MCF 10A (cell line): Measurements from ENCODE around the gene CRYBG2. TPM values are rescaled to one million over a fixed set of nuclear protein-coding genes. Genes with fewer than 3 reads are reported as not detected.

ENCODE experiments used
- BruUV-seq: library from RNA; stranded (reverse); fragments of 400-500 nt; replicated peaks from 2 replicates; lab custom pipeline; 2021; lab: Mats Ljungman, UMichigan
- CTCF ChIA-PET: fragments of 300-600 bp; sonication (Branson Sonifier 250); formaldehyde crosslinking; extraction: SDS; loops from one replicate; lab custom pipeline; 2021; ENCODE audit warnings: antibody characterized with exemption, inconsistent platforms; lab: Yijun Ruan, JAX
- POLR2A ChIA-PET: fragments of 300-600, 350-650 bp; sonication (Branson Sonifier 250); formaldehyde crosslinking; extraction: SDS; loops from one replicate; lab custom pipeline; 2020; ENCODE audit warnings: antibody characterized with exemption, inconsistent platforms; lab: Yijun Ruan, JAX
- DNase-seq: peaks from one replicate; pipeline ENCODE4 v3.0.0-alpha.2; 2018; ENCODE audit not compliant: unreplicated experiment
- H3K27ac Mint-ChIP-seq: one replicate; pipeline ENCODE4 v1.8.0; 2022; ENCODE audit warnings: mild to moderate bottlenecking, low read depth, mixed read lengths; ENCODE audit not compliant: unreplicated experiment
- H3K27me3 Mint-ChIP-seq: one replicate; pipeline ENCODE4 v1.8.0; 2022; ENCODE audit warnings: mixed read lengths; ENCODE audit not compliant: insufficient read depth, unreplicated experiment
- H3K36me3 Mint-ChIP-seq: one replicate; pipeline ENCODE4 v1.8.0; 2022; ENCODE audit warnings: mild to moderate bottlenecking, moderate library complexity, mixed read lengths; ENCODE audit not compliant: insufficient read depth, unreplicated experiment
- H3K4me1 Mint-ChIP-seq: one replicate; pipeline ENCODE4 v1.8.0; 2022; ENCODE audit warnings: mixed read lengths; ENCODE audit not compliant: insufficient read depth, unreplicated experiment
- H3K4me3 Mint-ChIP-seq: one replicate; pipeline ENCODE4 v1.8.0; 2022; ENCODE audit warnings: mild to moderate bottlenecking, moderate library complexity, mixed read lengths; ENCODE audit not compliant: unreplicated experiment
- H3K9me3 Mint-ChIP-seq: one replicate; pipeline ENCODE4 v1.8.0; 2022; ENCODE audit warnings: mixed read lengths; ENCODE audit not compliant: unreplicated experiment
- intact Hi-C: fragments of 100-400 bp; cut with micrococcal nuclease; formaldehyde crosslinking; loops from 2 replicates; pipeline ENCODE4 v1.14.1; 2022
- total RNA-seq: library from RNA; stranded (reverse); gene quantifications from 2 replicates; pipeline ENCODE4 v1.2.3, GENCODE V29; 2022
- TF ChIP-seq, protein P1 (sequence below): fragments of 200-600 bp; IDR thresholded peaks from one replicate; pipeline ENCODE4 v1.8.0; 2022; ENCODE audit warnings: antibody characterized with exemption, mild to moderate bottlenecking; ENCODE audit not compliant: unreplicated experiment

Gene CRYBG2
- total RNA-seq, 1 experiment from 2014 or later, result 8.6 TPM

DNA sequence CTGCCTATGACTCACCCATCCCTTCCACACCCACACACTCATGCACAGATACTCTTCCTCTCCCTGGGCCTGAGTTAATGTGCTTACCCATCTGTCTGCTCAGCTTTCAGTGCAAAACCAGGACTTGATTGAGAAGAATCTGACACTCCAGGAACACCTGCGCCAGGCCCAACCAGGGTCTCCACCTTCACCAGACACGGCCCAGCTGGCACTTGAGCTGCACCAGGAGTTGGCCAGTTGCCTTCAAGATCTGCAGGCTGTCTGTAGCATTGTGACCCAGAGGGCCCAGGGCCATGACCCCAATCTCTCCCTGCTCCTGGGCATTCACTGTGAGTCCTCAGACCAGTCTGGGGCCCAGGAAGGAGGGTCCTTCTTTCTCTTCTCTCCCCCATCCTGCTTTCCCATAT is 77.5 kb downstream of the CRYBG2 start:
- intact Hi-C loops, result loop anchor here (1.0 to 5.0 kb wide), 2 partner anchors 99 to 164 kb away; partner anchors contain the start of genes CNKSR1 and PDIK1L
- TF ChIP-seq, protein P1, sequence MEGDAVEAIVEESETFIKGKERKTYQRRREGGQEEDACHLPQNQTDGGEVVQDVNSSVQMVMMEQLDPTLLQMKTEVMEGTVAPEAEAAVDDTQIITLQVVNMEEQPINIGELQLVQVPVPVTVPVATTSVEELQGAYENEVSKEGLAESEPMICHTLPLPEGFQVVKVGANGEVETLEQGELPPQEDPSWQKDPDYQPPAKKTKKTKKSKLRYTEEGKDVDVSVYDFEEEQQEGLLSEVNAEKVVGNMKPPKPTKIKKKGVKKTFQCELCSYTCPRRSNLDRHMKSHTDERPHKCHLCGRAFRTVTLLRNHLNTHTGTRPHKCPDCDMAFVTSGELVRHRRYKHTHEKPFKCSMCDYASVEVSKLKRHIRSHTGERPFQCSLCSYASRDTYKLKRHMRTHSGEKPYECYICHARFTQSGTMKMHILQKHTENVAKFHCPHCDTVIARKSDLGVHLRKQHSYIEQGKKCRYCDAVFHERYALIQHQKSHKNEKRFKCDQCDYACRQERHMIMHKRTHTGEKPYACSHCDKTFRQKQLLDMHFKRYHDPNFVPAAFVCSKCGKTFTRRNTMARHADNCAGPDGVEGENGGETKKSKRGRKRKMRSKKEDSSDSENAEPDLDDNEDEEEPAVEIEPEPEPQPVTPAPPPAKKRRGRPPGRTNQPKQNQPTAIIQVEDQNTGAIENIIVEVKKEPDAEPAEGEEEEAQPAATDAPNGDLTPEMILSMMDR, result no peak
- ChIA-PET POLR2A (interaction anchor here (0.9 to 8.9 kb wide), 9 partner anchors 8 to 587 kb away, joined by 3 to 83 read pairs (median 4); partner anchors contain the start of genes CEP85, CNKSR1, DHDDS and SFN), CTCF (interaction anchor here (0.6 to 6.5 kb wide), 16 partner anchors 9 to 193 kb away, joined by 3 to 51 read pairs (median 6); partner anchors contain the start of genes UBXN11 and ZNF593)
- Mint-ChIP-seq H3K4me1 (peaks cover 66% of the 10 kb centered on the region), H3K27me3 (no peaks in the 10 kb centered on the region), H3K4me3 (no peak overlapping the region), H3K27ac (peak overlapping the region; percentile 46), H3K9me3 (no peaks in the 10 kb centered on the region), H3K36me3 (peaks cover 40% of the 10 kb centered on the region)
- no TSS peak for BruUV-seq
- no peak for DNase-seq

DNA sequence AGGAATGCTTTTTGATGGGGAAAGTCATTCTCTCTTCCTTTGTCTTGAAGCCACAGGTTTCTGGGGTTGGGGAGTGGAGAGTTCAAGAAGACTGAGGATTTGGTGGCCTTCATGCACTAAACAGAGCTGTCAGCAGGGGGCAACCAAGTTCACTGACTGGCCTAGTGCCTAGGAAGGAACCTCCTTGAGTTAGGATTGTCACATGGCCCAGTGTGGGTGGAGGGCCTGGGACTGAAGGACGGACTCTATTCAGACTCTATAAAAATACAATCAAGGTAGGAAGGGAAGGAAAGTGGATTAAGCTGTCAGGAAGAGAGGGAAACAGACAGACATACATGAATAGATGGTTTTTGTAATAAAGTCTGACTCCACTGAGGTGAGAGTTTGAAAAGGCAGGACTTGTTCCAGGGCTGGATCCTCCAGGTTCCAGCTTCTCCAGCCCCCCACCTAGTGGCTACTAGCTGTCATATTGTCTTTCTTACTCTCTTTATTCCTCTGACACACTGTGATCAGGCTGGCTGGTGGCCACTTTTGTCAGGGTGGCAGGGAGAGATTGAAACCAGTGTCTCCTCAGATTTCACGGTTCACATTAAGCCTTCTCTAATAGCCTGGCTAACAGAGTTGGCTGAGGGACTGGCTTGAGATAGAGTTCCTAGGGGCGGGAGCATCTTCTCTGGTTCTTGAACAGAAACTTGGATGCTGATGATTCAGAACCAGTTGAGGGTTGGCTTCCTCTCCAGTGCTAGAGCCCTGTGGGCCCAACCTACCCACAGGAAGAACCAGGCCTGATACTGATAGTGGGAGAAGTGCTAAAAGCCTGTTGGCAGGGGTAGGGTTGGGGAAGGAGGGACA is 78.1 kb downstream of the CRYBG2 start:
- intact Hi-C loops, result loop anchor here (1.0 to 5.0 kb wide), 6 partner anchors 45 to 164 kb away; partner anchors contain the start of genes CNKSR1 and PDIK1L
- no peaks in the 10 kb centered on the region for H3K9me3 Mint-ChIP-seq
- no TSS peak for BruUV-seq
- H3K27me3 Mint-ChIP-seq, result no peaks in the 10 kb centered on the region
- TF ChIP-seq, protein P1, result peak; percentile 41
- peaks cover 40% of the 10 kb centered on the region for H3K36me3 Mint-ChIP-seq
- H3K4me3 Mint-ChIP-seq, result peak overlapping the region; percentile 13
- peak overlapping the region; percentile 46 for H3K27ac Mint-ChIP-seq
- DNase-seq, result peak; percentile 90
- ChIA-PET CTCF (interaction anchor here (0.6 to 6.5 kb wide), 22 partner anchors 9 to 258 kb away, joined by 3 to 51 read pairs (median 4); partner anchors contain the start of genes UBXN11 and ZNF593), POLR2A (interaction anchor here (0.7 to 8.9 kb wide), 13 partner anchors 9 to 588 kb away, joined by 3 to 83 read pairs (median 4); partner anchors contain the start of genes CEP85, CNKSR1, DHDDS and HMGN2)
- peaks cover 59% of the 10 kb centered on the region for H3K4me1 Mint-ChIP-seq

DNA sequence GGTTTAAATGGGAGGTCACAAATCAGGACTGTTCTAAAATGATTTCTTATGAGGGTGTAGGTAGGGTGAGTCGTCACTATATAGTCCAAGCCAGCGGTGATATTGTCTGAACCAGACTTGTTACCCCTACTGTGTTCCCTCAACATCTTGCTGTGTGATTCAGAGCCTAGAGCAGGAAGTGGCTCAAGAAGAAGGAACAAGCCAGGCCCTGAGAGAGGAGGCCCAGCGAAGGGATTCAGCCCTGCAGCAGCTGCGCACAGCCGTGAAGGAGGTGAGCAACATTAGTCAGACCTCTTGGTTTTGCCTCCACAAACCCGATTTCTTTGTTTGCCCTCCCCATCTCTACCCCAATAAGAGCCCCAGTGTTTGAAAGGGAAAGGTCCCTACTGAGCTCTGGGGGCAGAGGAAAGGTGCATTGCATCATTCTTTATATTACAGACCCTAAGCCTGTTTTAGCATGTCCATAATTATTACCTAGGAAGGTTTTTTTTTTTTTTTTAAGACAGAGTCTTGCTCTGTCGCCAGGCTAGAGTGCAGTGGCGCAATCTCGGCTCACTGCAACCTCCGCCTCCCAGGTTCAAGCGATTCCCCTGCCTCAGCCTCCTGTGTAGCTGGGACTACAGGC is 79.0 kb downstream of the CRYBG2 start:
- ChIA-PET CTCF (interaction anchor here (0.5 to 6.5 kb wide), 13 partner anchors 9 to 824 kb away, joined by 3 to 51 read pairs (median 4); no protein-coding TSS in a partner anchor), POLR2A (interaction anchor here (0.5 to 8.9 kb wide), 12 partner anchors 9 to 588 kb away, joined by 3 to 83 read pairs (median 4); partner anchors contain the start of genes CEP85, CNKSR1, HMGN2 and SFN)
- H3K36me3 Mint-ChIP-seq, result peaks cover 37% of the 10 kb centered on the region
- TF ChIP-seq, protein P1, result no peak
- peaks cover 54% of the 10 kb centered on the region for H3K4me1 Mint-ChIP-seq
- BruUV-seq, result no TSS peak
- no peak overlapping the region for H3K4me3 Mint-ChIP-seq
- no peak for DNase-seq
- no peaks in the 10 kb centered on the region for H3K27me3 Mint-ChIP-seq
- intact Hi-C loops, result loop anchor here (1.0 to 5.0 kb wide), 5 partner anchors 46 to 163 kb away; partner anchors contain the start of gene PDIK1L
- H3K27ac Mint-ChIP-seq, result peak overlapping the region; percentile 46
- no peaks in the 10 kb centered on the region for H3K9me3 Mint-ChIP-seq

Other genes starting within 250 kb of the CRYBG2 start
- gene PDIK1L, start 242.3 kb downstream of the CRYBG2 start, total RNA-seq, result 10.8 and 10.9 TPM in 2 replicates
- not detected in 2 replicates for gene FAM110D, start 195.1 kb downstream of the CRYBG2 start, total RNA-seq
- gene C1orf232, start 185.2 kb downstream of the CRYBG2 start, total RNA-seq, result not detected in 2 replicates
- gene ZNF593, start 184.2 kb downstream of the CRYBG2 start, total RNA-seq, result 61.5 and 82.6 TPM in 2 replicates
- gene ZNF593OS, start 182.3 kb downstream of the CRYBG2 start, total RNA-seq, result not detected in 2 replicates
- gene CNKSR1, start 176.6 kb downstream of the CRYBG2 start, total RNA-seq, result 31.0 and 35.5 TPM in 2 replicates
- gene CATSPER4, start 163.5 kb downstream of the CRYBG2 start, total RNA-seq, result not detected in 2 replicates
- 11.1 and 12.2 TPM in 2 replicates for gene CEP85, start 119.9 kb downstream of the CRYBG2 start, total RNA-seq
- gene SH3BGRL3, start 74.0 kb downstream of the CRYBG2 start, total RNA-seq, result 133 and 170 TPM in 2 replicates
- 17.7 and 20.3 TPM in 2 replicates for gene UBXN11, start 47.5 kb downstream of the CRYBG2 start, total RNA-seq
- not detected in 2 replicates for gene CD52, start 36.2 kb downstream of the CRYBG2 start, total RNA-seq
- not detected in 2 replicates for gene ZNF683, start 18.6 kb upstream of the CRYBG2 start, total RNA-seq
- gene LIN28A, start 56.7 kb upstream of the CRYBG2 start, total RNA-seq, result not detected in 2 replicates
- 48.2 and 56.2 TPM in 2 replicates for gene DHDDS, start 78.2 kb upstream of the CRYBG2 start, total RNA-seq
- 302 and 364 TPM in 2 replicates for gene HMGN2, start 118.3 kb upstream of the CRYBG2 start, total RNA-seq
- 43.9 and 50.9 TPM in 2 replicates for gene RPS6KA1, start 175.6 kb upstream of the CRYBG2 start, total RNA-seq